Spleen (tissue), 11 donors: ENCODE results near the gene HBQ1. TPM values are rescaled to one million over a fixed set of nuclear protein-coding genes. Genes with fewer than 3 reads are reported as not detected.

ENCODE experiments used
- DNase-seq: peaks from one replicate; pipeline ENCODE4 v3.0.0-alpha.2; 2020
- H3K27ac ChIP-seq, 8 donors: fragments of 200-600 bp; sonication (generic) in 7 of 8; 1 replicate in 4 of 8; 2 replicates in 4 of 8; pipeline versions ENCODE4 v1.5.0 to v1.8.0; 2016 to 2021; ENCODE audit warnings: inconsistent platforms in 4 of 8, mild to moderate bottlenecking in 4 of 8, moderate library complexity in 1 of 8
- H3K27me3 ChIP-seq, 7 donors: fragments of 200-600 bp; sonication (generic) in 6 of 7; replicated peaks in 1 of 7; 1 replicate in 4 of 7; 2 replicates in 3 of 7; pipeline versions ENCODE4 v1.5.0 to v1.8.0; 2016 to 2021; ENCODE audit warnings: inconsistent platforms in 3 of 7, mild to moderate bottlenecking in 1 of 7
- H3K36me3 ChIP-seq, 6 donors: fragments of 200-600 bp; sonication (generic) in 5 of 6; 1 replicate in 4 of 6; 2 replicates in 2 of 6; pipeline versions ENCODE4 v1.5.0 to v1.8.0; 2016 to 2021; ENCODE audit warnings: inconsistent platforms in 2 of 6
- H3K4me1 ChIP-seq, 6 donors: fragments of 200-600 bp; sonication (generic) in 5 of 6; 1 replicate in 3 of 6; 2 replicates in 3 of 6; pipeline versions ENCODE4 v1.5.0 to v1.8.0; 2016 to 2021; ENCODE audit warnings: inconsistent platforms in 3 of 6
- H3K4me3 ChIP-seq, 8 donors: fragments of 200-600 bp; sonication (generic) in 7 of 8; 1 replicate in 4 of 8; 2 replicates in 4 of 8; pipeline versions ENCODE4 v1.5.0 to v1.8.0; 2016 to 2021; ENCODE audit warnings: inconsistent platforms in 4 of 8, mild to moderate bottlenecking in 4 of 8, moderate library complexity in 2 of 8
- H3K9me3 ChIP-seq, 8 donors: fragments of 200-600 bp; sonication (generic) in 7 of 8; 1 replicate in 4 of 8; 2 replicates in 4 of 8; pipeline versions ENCODE4 v1.5.0 to v1.8.0; 2016 to 2021; ENCODE audit warnings: inconsistent platforms in 4 of 8
- CTCF ChIP-seq, 11 experiments: fragments of 200-600 bp in 7 of 11; fragments of 450-650 bp in 4 of 11; sonication (generic) in 4 of 11; IDR thresholded peaks in 8 of 11; conservative IDR thresholded peaks in 3 of 11; 1 replicate in 7 of 11; 2 replicates in 4 of 11; pipeline versions ENCODE4 v1.4.0 to v1.8.0; 2016 to 2021; ENCODE audit warnings: antibody characterized with exemption in 11 of 11, inconsistent platforms in 4 of 11, mild to moderate bottlenecking in 1 of 11
- POLR2A ChIP-seq, 3 donors: fragments of 450-650 bp; IDR thresholded peaks; one replicate each; pipeline ENCODE4 v1.5.1; 2017; ENCODE audit warnings: antibody characterized with exemption in 3 of 3, mild to moderate bottlenecking in 1 of 3
- POLR2AphosphoS5 ChIP-seq, 3 donors: sonication (generic); formaldehyde crosslinking; IDR thresholded peaks; one replicate each; pipeline ENCODE4 v1.5.1; 2017; ENCODE audit warnings: antibody characterized with exemption in 3 of 3
- WGBS, 5 donors: extraction: QIAGEN DNeasy Blood & Tissue Kit in 3 of 5; methylation state at CpG; one replicate each; pipeline versions ENCODE4 v1.1.5 to v1.1.7; 2013 to 2018; 5-methylcytosine and 5-hydroxymethylcytosine counted together
- intact Hi-C: fragments of 100-400 bp; cut with DNase I; formaldehyde crosslinking; loops from one replicate; pipeline ENCODE4 v1.15.0; 2023; ENCODE audit warnings: low total_unique reads
- polyA plus RNA-seq, 3 donors: library from polyadenylated mRNA; stranded (reverse); fragments of 200-250 nt; gene quantifications; one replicate each; pipeline ENCODE4 v1.2.1, GENCODE V29; 2013
- total RNA-seq, 7 donors: library from RNA; depleted of rRNA in 3 of 7; stranded (reverse); fragments of >200 nt in 3 of 7; fragmentation: NEBNext Ultra II Directional in 4 of 7; extraction: Animal tissue kit (Norgen Biotek cat#: 25700) in 4 of 7; gene quantifications; one replicate each; pipeline versions ENCODE4 v1.1.0 to v1.2.1, GENCODE V29; 2016 to 2021
- donor health status: healthy with polysubstance abuse.
- donor health status: DM: no; HTN: no; CAD: no; lungs with moderate emphysema.
- donor health status: DM: no; HTN: no; CAD: no.
- donor health status: Bipolar disorder and iron deficiency.
- donor health status: healthy.
- donor health status: DM: no; HTN: no; CAD: no.
- donor health status: DM: yes; HTN: yes; CAD: no.

Gene HBQ1
- total and polyA plus RNA-seq, 10 donors, result 0.41 to 11.3 (median 6.6) TPM; not detected in 3

- DNase-seq, result no peak
- H3K4me1 ChIP-seq, result peaks cover 13 to 24% (median 20%) of the 10 kb centered on the region in 6 donors
- 3 to 11% (median 4%) methylated on average over 39 to 75 of the region's 75 CpGs for WGBS, 5 donors
Measured at GRCh38 chr16:165539-166374, 14.5 kb upstream of the HBQ1 start, which contains the start of gene HBM. TSS of gene HBM (plus strand) at chr16:165978. CDS start at chr16:165998, 20 bp downstream.

GRCh38 chr16:166375-167121, 13.7 kb upstream of the HBQ1 start:
- 3 to 6% (median 4%) methylated on average over 14 to 45 of the region's 45 CpGs for WGBS, 5 donors
- Histone ChIP-seq H3K9me3 (no peaks in the 10 kb centered on the region), H3K4me1 (peaks cover 13 to 24% (median 20%) of the 10 kb centered on the region in 6 donors), H3K27me3 (peaks cover 0 to 79% (median 64%) of the 10 kb centered on the region in 7 donors), H3K4me3 (peak overlapping the region in 6 of 8 donors; percentile 2 to 61 (median 23)), H3K27ac (no peak overlapping the region), H3K36me3 (no peaks in the 10 kb centered on the region)
- no peak for DNase-seq
- intact Hi-C loops, result no loop called here
- peak in 1 of 11 experiments; percentile 1 for TF ChIP-seq CTCF (IDR thresholded peaks at IDR 0.05 in 8 of 11, conservative IDR thresholded peaks at IDR 0.05 in 3 of 11)
- TF ChIP-seq POLR2A (IDR thresholded peaks at IDR 0.05), result no peak

More at GRCh38 chr16:165539-166374, 14.5 kb upstream of the HBQ1 start, which contains the start of gene HBM:
- H3K27me3 ChIP-seq, result peaks cover 0 to 79% (median 56%) of the 10 kb centered on the region in 7 donors
- H3K36me3 ChIP-seq, result no peaks in the 10 kb centered on the region
- peak within 1 kb of the TSS in 6 of 8 donors; percentile 2 to 61 (median 23) for H3K4me3 ChIP-seq
- H3K9me3 ChIP-seq, result no peaks in the 10 kb centered on the region
- TF ChIP-seq CTCF (IDR thresholded peaks at IDR 0.05 in 8 of 11, conservative IDR thresholded peaks at IDR 0.05 in 3 of 11), result peak in 1 of 11 experiments; percentile 4
- TF ChIP-seq POLR2A (IDR thresholded peaks at IDR 0.05), result no peak
- TF ChIP-seq POLR2AphosphoS5 (IDR thresholded peaks at IDR 0.05), result no peak
- no peak within 1 kb of the TSS for H3K27ac ChIP-seq
- intact Hi-C loops, result no loop called here

GRCh38 chr16:167122-167690, 13.1 kb upstream of the HBQ1 start:
- DNase-seq, result no peak
- H3K4me1 ChIP-seq, result peaks cover 13 to 24% (median 20%) of the 10 kb centered on the region in 6 donors
- peaks cover 0 to 85% (median 65%) of the 10 kb centered on the region in 7 donors for H3K27me3 ChIP-seq
- H3K27ac ChIP-seq, result no peak overlapping the region
- no peaks in the 10 kb centered on the region for H3K36me3 ChIP-seq
- intact Hi-C loops, result no loop called here
- no peaks in the 10 kb centered on the region for H3K9me3 ChIP-seq
- TF ChIP-seq POLR2AphosphoS5 (IDR thresholded peaks at IDR 0.05), result no peak
- TF ChIP-seq CTCF (IDR thresholded peaks at IDR 0.05 in 8 of 11, conservative IDR thresholded peaks at IDR 0.05 in 3 of 11), result no peak
- TF ChIP-seq POLR2A (IDR thresholded peaks at IDR 0.05), result no peak
- H3K4me3 ChIP-seq, result no peak overlapping the region
- WGBS, 5 donors, result 14 to 22% (median 15%) methylated on average over 11 of the region's 11 CpGs
